ENCODE results near the gene RNPEPL1. TPM values are rescaled to one million over a fixed set of nuclear protein-coding genes. Genes with fewer than 3 reads are reported as not detected.

RNPEPL1 gene
- total and polyA plus RNA-seq, 10 of the 15 experiments (the other 5 are each of a cell fraction or from before 2014, with no cell fraction given), result 0.24 to 49.5 (median 6.8) TPM

DNA sequence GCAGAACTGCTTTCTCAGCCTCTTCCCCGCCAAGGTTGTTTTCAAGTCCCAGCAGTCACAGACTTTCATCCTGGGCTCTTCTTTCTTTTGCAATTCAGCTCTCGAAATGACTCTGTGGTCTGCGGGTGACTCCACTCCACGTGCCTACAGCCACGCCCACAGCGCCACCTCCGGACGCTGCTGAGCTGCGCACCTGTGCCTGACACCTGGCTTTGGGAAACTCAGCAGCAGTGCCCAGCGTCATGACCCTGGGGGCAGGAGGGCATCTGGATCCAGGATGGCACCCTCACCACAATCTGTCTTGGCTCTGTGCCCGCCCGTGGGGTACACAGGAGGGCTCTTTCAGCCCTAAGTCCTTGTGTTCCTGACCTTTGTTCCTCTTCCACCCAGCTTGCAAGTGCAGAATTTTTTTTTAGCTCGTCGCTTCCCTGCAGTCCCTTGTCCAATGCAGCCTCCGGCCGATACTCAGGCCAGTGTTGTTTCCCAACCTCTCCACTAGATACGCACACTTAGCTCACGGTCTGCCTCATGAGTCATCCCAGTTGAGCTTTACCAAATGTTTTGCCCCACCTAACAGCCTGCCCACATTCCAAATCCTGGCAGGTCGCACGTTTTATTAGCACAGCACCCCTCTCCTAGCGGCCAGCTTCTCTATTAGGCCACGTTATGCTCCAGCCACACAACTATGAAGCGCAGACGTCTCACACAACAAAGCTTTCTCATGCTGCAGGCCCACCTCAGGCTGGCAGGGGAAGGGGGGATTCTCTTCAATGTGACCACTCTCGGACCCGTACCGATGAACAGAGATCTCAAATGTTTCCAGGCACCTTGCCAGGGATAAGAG is 11.7 kb downstream of the RNPEPL1 start (continued):
- TF ChIP-seq, protein P1, sequence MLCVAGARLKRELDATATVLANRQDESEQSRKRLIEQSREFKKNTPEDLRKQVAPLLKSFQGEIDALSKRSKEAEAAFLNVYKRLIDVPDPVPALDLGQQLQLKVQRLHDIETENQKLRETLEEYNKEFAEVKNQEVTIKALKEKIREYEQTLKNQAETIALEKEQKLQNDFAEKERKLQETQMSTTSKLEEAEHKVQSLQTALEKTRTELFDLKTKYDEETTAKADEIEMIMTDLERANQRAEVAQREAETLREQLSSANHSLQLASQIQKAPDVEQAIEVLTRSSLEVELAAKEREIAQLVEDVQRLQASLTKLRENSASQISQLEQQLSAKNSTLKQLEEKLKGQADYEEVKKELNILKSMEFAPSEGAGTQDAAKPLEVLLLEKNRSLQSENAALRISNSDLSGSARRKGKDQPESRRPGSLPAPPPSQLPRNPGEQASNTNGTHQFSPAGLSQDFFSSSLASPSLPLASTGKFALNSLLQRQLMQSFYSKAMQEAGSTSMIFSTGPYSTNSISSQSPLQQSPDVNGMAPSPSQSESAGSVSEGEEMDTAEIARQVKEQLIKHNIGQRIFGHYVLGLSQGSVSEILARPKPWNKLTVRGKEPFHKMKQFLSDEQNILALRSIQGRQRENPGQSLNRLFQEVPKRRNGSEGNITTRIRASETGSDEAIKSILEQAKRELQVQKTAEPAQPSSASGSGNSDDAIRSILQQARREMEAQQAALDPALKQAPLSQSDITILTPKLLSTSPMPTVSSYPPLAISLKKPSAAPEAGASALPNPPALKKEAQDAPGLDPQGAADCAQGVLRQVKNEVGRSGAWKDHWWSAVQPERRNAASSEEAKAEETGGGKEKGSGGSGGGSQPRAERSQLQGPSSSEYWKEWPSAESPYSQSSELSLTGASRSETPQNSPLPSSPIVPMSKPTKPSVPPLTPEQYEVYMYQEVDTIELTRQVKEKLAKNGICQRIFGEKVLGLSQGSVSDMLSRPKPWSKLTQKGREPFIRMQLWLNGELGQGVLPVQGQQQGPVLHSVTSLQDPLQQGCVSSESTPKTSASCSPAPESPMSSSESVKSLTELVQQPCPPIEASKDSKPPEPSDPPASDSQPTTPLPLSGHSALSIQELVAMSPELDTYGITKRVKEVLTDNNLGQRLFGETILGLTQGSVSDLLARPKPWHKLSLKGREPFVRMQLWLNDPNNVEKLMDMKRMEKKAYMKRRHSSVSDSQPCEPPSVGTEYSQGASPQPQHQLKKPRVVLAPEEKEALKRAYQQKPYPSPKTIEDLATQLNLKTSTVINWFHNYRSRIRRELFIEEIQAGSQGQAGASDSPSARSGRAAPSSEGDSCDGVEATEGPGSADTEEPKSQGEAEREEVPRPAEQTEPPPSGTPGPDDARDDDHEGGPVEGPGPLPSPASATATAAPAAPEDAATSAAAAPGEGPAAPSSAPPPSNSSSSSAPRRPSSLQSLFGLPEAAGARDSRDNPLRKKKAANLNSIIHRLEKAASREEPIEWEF (IDR thresholded peaks at IDR 0.05; ENCODE audit: insufficient replicate concordance, low read depth, low read length), result no peak
- no peak for TF ChIP-seq NFYA (IDR thresholded peaks at IDR 0.05; ENCODE audit: borderline replicate concordance, low read depth, low read length)
- TF ChIP-seq MLLT1 (IDR thresholded peaks at IDR 0.05), result peak; percentile 57; the same call in 1 of the 2 replicates
- no peak for TF ChIP-seq ZNF622 (IDR thresholded peaks at IDR 0.05)

All from GM12878 (cell line).